NCI-H524 treated with DMSO at 0.1 percent for 48 hours (cell line): ENCODE results near the gene STXBP6.
"Not testable (repeated sequence)": the region's sequence is repeated elsewhere in the genome, so short reads cannot be mapped to it uniquely, and the experiment has no call there.

ENCODE experiments used
- DNase-seq: peaks from one replicate; lab custom pipeline; 2025; lab: John Stamatoyannopoulos, UW

Gene STXBP6

DNA sequence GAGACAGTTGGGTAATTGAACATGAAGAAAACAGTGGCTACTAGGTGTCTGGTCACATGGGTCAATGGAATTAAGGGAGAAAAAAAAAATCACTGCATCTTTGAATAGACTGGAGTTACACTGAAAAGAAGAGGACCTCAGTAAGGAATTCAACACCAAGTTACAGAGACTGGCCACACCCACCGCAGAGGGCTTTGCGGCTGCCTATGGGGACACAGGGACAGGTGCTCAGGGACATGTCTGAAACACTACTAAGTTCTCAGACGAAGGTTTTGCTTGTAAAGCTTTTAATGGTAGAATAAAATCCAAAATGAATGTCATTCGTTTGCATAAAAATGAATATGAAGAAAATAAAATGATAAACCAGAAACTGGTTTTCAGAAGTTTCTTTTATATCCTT lies 93.8 kb downstream of the STXBP6 start:
- DNase-seq, result no peak

DNA sequence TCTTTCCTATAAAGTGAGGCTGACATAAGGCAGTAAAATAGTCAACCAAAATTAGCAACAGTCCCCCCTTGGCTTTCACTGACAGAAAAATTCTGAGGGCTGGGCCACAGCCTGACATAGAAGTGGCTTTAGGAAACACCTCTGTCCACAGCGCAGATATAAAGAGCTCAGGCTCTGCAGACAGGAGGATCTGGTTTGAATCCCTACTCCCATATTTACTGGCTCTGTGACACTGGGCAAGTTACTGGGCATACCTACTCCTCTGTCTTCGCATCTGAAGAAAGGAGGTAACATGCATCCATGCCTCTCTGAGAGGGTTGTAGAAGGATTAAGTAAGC lies 95.3 kb downstream of the STXBP6 start:
- DNase-seq, result no peak

DNA sequence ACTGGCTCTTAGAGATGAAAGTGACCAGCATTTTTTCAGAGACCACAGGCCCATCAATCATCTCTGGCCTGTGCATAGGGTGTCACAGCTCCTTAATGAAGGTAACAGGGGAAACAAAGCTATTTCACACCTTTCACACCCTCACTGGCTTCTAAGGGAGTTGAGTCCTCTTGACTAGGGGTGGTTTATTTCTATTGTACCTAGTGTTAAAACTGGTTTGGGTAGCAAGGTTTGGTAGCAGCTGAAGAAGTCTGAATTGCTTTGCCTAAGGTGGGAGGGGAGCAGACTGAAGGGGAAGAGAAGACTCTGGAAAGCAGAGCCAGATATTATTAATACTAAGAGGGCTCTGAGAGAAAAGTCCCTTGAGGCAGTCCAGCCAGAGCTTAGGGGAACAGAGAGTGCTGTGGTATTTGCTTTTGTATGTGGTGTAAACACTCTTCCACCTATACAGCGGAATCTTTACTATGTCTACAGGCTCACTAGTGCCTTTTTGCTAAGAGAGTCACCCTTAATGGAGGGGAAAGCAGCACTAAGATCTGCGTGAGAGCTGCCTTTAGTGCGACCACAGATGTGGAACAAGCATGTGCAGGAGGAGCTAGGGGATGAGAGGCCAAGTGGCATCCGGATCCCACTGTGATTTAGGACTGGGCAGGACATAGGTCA lies 95.8 kb downstream of the STXBP6 start:
- DNase-seq, result no peak

DNA sequence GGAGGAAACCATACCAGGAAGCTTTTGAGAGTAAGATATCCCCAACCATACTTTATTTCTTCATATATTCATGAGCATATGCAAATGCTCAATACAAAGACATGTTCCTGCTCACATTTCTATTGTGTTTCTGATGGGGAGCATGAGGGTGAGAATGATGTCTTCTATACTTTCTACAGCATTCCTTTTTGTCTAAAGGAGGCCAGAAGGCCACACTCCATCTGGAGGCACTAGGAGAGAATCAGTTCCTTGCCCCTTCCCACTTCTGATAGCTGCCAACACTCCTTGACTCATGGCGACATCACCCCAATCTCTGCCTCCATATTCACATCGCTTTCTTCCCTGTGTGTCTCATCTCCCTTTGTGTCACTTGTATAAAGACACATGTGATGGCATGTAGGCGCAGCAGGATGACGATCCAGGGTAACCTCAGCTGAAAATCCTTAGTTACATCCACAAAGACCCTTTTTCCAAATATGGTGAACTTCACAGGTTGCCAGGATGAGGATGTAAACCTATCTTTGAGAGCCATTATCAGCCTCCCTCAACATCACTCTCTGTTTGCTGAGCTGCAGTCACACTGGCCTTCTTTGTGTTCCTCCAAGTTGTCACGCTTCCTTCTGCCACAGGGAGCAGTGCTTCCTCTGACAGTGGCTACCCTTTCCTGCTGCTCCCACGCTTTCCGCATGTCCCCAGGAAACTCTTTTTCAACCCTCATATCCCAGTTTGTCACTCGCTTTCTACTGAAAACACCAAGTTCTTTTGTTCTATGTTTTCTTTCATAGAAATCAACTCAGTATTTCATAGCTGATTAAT lies 96.9 kb downstream of the STXBP6 start:
- DNase-seq, result no peak

DNA sequence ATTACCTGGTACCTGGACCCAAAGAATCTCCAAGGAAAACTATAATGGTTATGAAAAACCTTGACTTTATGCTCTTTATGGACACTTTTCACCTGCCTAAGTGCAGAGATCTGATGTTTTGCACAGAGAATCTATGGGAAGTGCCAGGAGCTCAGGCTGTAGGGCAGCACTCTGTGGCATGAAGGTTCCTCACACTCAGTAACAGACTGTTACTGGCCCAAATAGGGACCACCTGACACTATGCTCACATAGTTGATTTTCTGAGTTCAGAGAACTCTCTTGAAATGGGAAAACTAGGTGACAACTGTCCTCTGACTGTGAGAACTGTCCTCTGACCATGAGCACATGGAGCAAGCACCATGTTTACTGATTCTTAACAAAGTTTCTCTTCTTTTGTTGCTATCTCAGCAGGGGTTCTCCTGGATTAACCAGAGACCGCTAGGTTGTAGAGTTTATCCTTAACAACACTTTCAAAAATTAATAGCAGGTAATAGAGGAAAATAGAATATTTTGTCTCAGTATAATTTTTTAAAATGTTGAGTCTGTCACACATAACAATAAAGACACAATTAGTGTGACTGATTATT lies 101.6 kb downstream of the STXBP6 start:
- no peak for DNase-seq

DNA sequence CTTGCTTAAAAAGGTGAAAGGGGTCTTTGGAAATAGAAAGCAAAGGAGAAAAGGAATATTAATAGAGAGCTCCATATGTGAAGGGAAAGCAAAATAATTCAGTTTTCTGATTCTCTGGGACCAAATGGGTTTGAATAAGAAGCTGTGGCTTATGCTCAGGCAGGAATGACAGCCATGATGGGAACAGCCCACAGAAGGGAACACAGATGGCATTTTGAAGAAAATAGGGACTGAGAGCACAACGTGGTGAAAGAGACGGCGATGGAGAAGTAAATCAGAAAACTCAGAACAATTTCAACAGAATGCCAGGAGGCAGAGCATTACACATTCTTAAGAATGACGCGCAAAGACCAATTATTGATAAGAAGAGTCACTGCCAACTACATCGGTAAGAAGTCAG lies 102.8 kb downstream of the STXBP6 start:
- no peak for DNase-seq

DNA sequence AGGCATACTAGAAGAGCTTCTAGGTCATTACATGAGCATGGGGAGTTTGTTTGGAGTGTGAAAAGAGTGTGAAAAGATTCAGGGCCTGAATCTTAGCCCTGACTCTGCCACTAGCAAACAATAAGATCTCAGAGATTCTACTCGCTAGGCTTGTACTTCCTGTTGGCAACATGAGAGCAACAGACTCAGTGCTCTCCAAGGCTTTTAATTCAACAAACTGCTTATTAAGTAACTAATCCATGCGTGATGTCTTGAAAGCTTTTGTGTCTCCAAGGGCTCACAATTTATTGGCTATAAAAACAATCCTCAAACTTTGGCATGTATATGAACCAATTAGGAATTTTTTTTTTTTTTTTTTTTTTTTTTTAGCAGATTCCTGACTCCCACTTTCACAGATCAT lies 105.1 kb downstream of the STXBP6 start:
- no peak for DNase-seq

DNA sequence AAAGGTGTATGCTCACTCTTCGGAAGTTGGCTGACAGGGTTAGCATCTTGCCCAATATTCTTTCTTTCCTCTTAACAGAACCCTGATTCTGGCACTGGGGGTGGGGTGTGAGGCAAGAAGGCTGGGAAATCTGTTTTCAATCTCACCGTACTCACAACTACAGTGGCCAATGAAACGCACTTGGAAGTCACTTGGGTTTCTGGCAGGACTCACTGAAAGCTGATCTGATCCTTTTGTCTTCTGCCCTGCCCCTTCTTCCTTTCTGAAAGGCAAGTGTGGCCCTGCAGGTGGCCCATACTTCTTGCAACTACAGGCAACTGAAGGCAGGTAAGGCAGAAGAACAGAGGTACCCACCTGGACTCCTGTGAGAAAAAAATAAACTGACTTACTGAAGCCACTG lies 106.9 kb downstream of the STXBP6 start:
- no peak for DNase-seq

DNA sequence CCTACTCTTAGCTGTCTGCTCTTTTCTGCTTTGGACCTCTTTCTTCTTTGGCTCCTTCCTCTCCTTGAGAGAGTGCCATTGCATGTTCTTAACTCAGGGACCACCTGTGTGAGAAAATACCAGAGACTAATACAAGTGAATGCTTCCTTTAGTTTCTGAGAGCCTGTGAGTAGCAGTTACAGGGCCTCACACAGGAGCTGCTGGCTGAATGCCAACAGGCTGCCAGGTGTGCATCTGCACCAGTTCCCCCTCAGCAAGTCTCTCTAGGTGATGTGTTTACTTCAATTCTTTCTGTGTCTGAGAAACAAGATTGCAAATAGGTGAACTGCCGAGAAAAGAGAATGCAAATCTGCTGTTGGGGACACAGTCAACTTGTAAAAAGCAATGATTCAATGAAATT lies 108.2 kb downstream of the STXBP6 start:
- no peak for DNase-seq

DNA sequence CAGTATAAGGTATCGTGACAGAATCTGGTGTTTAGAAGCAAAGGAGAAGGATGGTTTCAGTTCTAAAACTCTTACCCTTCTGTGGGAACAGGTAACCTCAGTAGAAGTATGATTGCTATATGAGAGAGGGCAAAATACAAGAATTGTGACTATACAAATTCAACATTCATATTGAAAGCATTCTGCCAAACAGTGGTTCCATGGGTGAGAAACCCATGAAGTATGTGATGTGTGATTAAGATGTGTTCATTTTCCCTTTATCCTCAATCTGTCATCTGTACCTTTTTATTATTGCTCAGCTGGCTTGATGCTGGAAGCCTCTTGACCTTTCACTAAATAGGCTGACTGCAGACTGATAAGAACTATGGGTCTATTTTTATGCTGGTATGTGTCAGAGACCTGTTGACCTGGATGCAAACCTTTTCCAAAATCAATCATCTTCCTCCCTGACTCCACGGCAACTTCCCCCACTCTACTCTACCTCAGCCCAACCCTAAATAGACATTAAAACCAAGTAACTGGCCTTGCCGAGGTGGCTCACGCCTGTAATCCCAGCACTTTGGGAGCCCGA lies 109.6 kb downstream of the STXBP6 start:
- no peak for DNase-seq

DNA sequence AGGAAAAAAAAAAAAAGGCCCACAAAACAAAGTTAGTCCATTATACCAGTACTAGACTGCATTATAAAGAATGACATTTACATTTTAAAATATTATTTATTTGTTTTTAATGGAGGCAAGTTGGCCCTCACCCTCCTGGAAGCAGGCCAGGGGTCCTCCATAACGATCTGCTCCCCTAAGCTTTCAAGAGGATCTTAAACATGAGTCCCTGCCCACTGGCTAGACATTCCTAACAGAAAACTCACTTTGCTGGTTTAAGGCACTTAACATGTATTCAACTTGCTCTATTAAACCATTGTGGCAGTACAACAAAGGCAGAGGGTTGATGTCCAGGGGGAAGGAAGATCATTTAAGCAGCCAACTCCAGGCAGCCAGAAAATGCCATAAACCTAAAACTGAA lies 111.4 kb downstream of the STXBP6 start:
- no peak for DNase-seq

DNA sequence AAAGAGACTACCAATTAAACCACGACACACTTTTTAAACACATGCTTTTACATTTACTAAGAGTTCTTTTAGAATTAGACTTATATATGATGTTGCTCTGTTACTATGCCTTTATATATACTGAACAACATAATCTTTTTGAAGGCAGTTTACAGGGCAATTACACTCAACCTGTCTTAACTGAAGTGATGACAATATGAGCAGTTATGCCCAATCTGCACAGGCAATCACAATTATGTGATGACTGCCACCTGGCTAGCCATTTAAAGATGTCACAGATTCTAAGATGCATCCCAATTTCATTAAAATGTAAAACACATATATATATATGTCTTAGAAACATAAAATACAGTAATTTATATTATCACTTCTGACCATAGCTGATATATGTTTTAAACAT lies 112.6 kb downstream of the STXBP6 start:
- DNase-seq, result no peak

DNA sequence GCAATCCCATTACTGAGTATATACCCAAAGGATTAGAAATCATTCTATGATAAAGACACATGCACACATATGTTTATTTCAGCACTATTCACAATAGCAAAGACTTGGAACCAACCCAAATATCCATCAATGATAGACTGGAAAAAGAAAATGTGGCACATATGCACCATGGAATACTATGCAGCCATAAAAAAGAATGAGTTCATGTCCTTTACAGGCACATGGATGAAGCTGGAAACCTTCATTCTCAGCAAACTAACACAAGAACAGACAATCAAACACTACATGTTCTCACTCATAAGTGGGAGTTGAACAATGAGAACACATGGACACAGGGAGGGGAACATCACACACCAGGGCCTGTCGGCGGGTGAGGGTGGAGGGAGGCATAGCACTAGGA lies 113.2 kb downstream of the STXBP6 start:
- DNase-seq, result not testable (repeated sequence)

DNA sequence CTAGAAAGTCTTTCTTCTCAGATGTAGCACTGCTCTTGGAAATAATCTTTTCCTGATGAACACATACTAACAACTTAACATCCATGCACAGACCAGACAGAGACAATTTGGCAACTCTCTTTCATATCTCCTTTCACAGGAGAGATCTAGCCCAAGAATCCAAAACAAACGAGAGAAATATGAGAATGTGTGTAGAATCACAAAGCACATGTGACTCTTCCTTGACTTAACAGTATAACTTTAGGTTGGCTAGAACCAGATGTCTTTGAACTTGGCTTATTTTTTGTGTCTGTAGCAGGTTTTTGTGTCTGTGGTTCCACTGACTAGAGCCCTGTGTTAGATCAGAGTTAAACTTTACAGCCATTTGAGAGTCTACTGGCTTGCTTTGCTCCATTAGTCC lies 114.2 kb downstream of the STXBP6 start:
- no peak for DNase-seq

DNA sequence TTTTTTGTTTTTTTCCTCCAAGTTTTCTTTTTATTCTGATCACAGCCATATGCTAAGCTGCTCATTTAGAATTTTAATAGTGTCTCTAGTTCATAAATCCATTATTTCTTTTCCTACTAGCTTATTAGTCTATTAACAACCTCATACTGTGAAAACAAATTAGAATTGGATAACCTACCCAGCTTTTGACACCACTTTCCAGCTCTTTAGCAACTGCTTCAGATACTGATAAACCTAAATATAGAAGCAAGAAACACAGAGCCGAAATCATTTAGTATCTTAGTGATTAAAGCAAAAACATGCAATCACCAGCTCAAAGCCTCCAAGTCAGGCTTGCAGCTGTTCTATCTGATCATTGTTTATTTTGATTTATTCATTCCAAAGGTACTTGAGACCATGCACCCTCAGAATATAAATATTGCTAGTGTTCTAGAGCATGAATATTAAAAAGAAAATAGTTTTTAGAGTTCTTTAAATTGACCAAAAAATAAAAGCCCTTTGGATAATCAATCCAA lies 121.5 kb downstream of the STXBP6 start:
- no peak for DNase-seq

DNA sequence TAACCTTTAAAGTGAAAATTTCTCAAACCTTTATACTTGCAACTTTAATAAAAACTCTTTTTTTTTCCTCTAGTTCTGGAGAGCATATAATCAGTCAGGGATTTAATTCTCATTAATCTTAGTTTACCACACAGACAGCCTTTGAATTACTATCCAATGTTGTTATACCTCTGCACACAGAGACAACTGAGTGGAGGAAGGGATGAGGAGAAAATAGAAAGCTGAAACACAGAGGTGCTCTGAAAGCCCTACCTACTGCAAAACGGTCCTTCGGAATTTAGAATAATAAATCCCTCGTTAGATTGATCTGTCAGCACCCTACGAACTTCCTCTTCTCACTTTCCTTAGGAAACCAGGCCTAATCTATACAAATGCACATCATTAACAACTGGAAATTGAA lies 122.1 kb downstream of the STXBP6 start:
- DNase-seq, result no peak

DNA sequence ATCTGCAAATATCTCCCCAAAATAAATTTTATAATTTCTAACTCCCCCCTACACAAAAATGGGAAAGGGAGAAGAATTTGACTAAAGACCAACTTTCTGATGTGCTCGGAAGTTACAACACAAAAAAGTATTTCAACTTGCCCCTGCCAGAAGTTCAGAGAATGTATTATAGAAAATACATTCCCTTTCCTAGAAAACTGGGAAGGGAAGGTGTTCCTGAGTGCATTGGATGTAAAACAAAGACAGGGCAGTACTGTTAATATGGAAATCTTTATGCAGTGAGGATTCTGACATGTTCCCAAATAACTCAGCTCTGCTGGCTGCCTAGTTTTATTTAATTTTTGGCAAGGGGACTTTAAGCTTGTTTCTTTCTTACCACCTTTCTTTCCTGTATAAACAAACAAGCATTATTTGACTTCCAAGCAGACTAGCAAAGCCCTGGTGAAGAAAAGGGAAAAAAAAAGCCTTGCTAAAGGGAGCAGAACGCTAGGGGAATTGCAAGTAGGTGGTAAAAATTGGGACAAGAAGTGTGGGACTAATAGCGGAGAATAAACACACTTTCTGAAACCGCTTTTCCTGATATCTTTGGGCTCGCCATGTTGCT lies 124.1 kb downstream of the STXBP6 start:
- DNase-seq, result no peak

DNA sequence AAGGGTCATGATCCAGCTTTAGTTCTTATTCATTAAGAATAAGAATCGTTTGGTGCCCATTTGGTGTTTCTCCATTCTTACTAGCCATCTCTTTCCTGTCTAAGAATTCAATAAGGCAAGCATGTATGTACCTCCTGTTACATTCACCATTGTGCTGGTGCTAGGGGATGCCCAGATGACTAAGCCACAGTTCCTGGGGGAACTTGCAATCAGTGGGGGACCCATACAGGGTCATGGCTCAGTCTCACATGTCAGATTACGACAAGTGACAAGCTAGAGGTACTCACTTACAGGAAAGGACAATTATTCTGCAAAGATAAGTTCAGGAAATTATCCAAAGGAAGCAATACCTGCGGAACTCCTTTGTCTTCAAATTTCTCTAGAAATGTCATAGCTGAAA lies 125.4 kb downstream of the STXBP6 start:
- no peak for DNase-seq

DNA sequence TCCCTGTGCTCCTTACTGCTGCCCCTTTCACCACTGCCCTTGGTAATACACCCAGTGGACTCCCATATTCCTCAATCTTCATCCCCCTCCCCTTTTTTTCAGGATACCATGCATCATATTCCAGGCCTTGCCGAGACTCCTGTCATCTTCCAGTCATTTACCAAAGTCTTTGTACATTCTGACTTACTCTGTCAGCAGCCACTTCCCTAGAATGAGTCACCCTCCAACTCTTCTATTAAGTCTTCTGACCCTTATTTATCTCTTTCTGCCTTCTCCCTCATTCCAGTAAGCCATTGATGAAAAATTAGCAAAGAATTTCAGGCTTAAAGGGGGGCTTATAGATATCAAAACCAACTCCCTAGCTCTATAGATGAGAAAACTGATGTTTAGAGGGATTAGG lies 128.0 kb downstream of the STXBP6 start:
- no peak for DNase-seq

DNA sequence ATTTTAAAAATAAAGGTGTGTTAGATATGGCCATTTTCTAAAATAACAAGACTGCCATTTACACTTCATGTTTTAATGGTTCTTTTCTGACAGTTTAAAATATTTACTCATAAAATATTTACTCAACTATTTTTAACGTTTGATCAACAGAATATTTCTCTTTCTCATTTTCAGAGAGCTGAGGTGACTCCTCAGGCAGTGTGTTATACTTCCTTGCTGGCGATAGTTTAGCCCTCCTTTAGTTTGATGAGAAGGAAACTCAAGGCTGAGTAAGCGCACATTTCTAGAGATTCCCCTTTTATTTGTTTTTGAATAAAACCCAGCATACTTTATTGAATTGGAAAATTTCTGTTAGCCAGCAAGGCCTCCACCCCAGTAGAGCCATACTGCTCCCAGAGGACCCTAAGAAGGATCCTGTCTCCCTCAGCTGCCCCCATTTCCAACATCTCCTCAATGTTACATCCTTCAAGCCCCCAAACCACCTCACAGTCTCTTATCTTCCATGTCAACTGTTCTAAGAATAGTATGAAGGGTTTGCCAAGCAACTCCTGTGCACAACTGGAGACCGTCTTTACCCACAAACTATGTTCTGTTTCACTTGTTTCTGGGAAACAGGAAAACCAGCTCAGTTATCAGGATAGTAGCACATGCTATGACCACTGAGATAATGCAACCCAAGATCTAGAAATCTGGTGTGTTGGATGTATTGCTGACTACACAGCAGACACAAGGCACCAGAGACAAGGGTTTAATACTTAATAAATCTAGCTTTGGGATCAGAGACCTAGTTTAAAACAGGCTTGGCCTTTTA lies 129.5 kb downstream of the STXBP6 start:
- no peak for DNase-seq

DNA sequence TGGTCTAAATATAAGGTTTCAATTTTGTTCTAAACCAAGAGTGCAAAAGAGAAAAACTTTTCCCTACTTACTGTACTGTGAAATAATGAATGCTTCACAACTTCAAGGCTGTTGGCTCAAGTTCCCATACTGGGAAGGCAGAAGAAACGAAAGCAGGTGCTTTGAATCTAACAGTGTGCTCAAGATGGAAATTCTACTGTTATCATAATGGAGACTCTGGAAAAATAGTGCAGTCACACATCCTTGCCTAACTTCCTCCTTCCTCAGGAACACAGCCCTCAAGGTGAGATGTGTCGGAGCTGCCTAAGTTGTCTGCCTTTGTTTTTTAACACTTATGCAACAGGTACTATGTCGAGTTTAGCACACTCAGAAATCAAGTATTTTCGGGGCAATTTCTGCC lies 131.1 kb downstream of the STXBP6 start:
- DNase-seq, result no peak
